GM19372 (cell line): ENCODE results near the gene CLTA.
"Not testable (repeated sequence)": the region's sequence is repeated elsewhere in the genome, so short reads cannot be mapped to it uniquely, and the experiment has no call there.

ENCODE experiments used
- ATAC-seq: cut with Tn5 transposase; IDR thresholded peaks from one replicate; pipeline ENCODE4 v1.9.1; 2021; ENCODE audit warnings: mild to moderate bottlenecking, low read depth, moderate library complexity; ENCODE audit not compliant: unreplicated experiment

The CLTA gene

GRCh38 chr9:36180243-36180642 lies 10.5 kb upstream of the CLTA start:
- ATAC-seq, result not testable (repeated sequence)

- no peak for ATAC-seq
Observed at GRCh38 chr9:36187414-36187813, 3.3 kb upstream of the CLTA start.

GRCh38 chr9:36188212-36188611 lies 2.5 kb upstream of the CLTA start:
- no peak for ATAC-seq

DNA sequence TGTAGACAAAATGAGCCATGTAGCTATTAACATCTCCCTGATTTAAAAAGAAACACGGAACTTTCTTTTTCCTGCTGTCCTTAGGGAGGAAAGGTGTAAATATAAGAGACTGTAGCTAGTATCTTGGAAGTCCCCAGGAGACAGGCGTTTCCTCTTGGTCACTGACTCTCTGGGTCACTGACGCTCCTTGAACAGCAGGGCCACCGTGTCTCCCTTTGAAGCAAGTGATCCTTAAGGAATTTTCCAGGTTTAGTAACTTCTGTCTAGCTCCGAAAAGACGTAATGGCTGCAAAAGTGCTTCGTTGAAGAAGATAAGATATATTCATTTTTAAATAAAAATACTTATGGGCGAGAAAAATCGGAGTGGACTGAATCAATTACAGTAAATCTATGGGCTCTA lies 745 bp upstream of the CLTA start:
- ATAC-seq, result no peak

DNA sequence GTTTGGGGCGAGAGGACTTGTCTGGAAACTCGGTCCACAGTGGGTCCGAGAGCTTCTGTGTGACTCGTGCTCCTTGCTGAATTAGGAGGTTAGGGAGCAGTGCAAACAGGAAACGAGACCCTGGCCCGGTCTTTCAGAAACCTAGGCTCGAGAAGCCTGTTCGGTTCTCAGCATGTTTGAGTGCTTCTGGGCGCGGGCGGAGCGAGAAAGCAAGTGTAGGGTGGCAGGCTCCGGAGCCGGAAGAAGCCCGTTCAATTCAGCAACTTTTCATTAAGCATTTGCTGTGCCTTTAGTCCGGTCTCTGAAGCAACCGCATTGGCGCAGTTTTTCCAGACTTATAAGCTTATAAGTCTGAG lies 547 bp downstream of the CLTA start:
- ATAC-seq, result peak; percentile 6

- no peak for ATAC-seq
Observed at GRCh38 chr9:36191686-36192085, 965 bp downstream of the CLTA start.

DNA sequence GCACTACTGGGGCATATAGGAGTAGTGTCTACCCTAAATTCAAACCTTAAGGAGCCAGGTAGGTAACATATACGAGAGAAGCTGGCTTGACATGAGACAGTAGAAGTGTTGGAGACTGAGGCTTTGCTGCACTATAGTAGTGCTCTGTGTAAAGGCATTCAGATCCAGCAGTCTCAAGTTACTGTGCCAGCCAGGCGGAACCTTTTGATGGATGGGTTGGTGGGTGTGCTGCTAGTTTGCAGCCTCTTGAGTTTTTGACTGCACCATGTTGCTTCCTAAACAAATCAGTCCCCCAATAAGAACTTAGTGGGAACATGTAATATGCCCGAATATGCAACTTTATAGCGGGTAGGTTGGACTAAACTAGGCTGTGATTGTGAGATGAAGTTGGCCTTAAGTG lies 1.5 kb downstream of the CLTA start:
- no peak for ATAC-seq

DNA sequence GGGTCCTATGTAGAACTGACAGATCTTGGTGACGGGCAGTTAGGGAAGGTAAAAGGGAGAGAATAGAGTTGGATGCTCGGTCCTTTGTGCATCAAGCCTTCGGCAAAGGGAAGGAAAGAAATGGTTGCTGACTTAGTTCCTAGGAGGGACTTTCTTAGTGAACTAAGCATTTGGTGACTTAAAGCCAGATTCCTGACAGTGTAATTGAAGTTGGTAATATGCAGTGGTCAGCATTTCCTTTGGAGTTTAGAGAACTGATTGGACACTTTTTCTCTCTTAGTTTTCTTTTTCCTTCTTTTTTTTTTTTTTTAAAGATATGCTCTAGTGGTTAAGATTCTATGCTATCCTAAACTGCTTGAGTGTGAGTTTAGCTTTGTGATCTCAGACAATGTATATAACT lies 2.3 kb downstream of the CLTA start:
- no peak for ATAC-seq

DNA sequence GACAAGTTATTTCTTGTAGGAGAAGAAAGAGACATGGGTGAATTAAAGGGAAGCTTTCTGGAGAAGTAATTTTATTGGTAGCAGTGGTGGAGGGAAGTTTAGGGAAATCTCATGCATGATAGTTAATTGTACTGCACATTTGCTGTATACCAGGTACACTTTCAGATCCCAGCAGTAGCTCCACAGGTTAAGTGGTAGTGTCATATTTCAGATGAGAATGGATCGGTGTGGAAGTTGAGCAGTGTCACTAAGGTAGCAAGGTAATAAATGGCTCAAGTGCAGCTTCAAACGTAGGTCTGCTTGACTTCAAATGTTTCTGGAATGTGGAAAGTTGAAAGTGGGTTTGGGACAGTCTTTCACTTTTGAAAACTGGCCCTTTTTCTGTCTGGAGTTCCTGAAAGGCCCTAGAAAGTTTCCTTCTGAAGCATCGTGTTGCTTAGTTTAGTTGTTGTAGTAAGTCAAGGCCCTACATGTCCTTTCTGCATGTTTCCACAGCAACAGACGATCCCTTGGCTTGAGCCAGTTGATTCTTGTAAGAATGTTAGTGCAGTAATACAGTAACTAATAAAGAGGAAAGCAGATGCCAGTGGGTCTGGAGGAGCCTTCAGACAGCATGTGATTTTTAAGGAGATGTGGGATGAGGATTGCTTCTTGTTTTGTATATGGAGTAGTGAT lies 3.7 kb downstream of the CLTA start:
- ATAC-seq, result no peak

DNA sequence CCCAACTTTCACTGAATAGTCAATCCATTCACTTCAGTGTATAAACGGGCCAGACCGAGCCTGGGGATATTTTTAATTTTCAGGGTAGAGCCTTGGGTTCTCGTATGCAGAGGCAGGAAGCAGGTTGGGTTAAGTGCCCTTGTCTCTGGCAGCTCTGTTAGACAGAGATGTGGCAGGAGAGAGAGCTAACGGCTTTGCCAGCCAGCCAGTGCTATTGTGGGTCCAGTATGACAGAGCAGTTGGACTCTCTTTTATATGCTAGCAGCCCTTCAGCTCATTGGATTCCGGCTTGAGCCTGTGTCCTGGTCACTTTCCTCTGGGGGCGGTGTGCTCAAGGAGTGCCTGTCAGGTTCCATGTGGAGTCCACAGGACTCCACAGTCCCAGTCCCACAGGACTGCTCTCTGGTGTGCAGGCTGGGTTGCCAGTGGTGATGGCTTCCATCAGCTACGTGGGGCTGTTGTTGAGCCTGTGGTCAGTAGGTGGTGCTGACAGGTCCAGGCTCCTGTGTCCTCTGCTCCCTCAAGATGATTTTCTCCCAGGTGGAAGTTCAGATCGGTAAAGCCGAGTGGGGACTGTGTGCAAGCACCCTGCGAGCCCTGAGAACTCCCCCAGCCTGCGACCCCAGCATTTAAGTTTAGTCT lies 14.3 kb downstream of the CLTA start:
- ATAC-seq, result no peak

DNA sequence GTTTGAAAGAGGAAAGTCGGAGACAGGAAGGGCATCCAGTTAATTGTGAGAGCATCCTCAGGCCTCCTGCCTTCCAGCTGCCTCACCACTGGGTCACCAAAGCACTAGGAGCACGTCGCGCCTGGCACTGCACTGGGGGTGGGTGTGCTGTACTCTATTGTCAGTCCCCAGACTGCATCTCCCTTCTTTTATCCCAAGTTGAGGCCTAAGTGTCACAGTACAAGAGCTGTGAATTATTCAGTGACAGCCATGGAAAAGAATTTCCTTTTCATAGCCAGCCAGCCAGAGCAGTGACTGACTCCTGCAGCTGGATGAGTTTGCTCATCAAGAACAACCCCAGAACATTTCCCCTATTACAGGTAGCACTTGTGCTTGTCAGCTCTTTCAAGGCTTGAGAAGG lies 16.3 kb downstream of the CLTA start:
- ATAC-seq, result no peak

GRCh38 chr9:36207546-36208012 lies 16.9 kb downstream of the CLTA start:
- no peak for ATAC-seq

GRCh38 chr9:36208521-36209253 lies 18.0 kb downstream of the CLTA start:
- no peak for ATAC-seq

GRCh38 chr9:36210722-36211121 lies 20.0 kb downstream of the CLTA start:
- ATAC-seq, result no peak

GRCh38 chr9:36211510-36211909 lies 20.8 kb downstream of the CLTA start:
- no peak for ATAC-seq

GRCh38 chr9:36213387-36213786 lies 22.7 kb downstream of the CLTA start:
- no peak for ATAC-seq

DNA sequence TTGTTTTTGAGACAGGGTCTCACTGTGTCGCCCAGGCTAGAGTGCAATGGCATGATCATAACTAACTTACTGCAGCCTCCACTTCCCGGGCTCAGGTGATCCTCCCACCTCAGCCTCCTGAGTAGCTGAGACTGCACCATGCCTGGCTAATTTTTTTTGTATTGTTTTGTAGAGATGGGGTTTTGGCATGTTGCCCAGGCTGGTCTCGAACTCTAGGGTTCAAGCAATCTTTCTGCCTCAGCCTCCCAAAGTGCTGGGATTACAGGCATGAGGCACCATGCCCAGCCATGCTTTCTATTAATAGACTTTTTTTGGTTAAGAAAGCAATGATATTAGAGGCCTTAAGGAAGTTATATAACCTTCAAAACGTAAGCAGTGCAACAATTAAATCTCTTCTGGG lies 23.3 kb downstream of the CLTA start:
- ATAC-seq, result no peak

DNA sequence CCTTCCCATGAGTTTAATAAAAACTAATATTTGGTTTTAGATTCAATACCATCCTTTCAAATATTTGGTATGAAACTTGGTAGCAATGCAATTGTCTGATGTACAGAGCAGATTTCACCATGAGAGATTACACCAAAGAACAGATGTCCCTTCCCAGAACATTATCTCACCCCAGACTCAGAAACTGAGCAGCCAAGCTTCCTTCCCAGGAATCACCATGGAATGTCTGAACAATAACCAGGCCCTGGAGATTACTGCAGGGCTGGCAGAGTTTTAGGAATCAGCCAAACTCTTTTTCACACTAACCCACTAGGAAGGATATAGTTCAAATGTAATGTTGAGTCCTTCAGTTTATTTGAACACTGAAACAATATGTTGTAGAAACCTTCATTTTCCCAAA lies 23.9 kb downstream of the CLTA start:
- ATAC-seq, result no peak

DNA sequence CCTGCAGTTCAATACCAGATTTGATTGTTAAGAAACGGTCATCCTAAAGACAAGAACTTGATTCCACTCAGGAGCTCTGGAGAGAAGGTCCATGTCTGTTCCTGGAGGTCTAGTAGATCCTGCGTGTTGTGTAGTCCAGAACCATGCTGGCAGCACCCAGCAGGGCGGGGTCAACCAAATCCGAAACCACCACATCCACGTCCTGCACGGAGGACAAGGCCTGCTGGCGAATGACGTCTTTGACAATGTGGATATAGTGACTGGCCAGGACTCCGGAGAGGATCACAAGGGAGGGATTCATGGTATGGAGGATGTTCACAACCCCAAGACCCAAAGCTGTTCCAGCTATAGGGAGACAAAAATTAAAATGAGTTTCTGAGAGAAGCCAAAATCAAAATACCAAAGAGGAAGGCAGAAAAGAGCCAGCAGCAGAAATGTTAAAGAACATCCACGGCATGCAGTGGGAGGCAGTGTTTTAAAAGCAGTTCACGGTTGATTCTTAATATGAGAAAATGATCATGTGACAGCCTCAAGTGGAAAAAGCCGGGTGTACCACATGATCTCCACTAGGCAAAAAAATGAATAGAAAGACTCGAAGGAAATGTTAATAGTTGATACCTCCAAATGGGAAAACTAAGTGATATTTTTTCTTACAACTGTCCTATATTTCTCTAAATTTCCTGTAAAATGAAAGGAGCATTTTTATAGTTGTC lies 26.7 kb downstream of the CLTA start:
- no peak for ATAC-seq

DNA sequence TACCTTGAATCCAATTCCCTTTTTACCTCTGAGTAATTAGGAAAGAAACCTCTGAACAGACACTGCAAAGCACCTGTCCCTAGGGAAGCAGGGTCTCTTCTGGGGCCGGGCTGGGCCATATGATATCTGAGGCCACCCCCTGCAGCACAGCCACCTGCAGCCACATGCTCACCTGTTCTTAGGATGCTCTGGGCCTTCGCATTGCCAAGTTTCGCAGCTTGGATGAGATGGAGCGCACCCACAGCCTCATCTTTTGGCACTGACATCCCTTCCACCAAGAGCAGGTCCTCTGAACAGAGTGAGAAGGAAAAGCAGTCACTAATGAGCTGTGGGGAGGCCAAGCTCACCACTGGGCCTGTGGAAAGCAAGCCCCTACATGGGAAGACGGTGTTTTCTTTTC lies 27.3 kb downstream of the CLTA start:
- no peak for ATAC-seq

GRCh38 chr9:36218411-36218901 lies 27.7 kb downstream of the CLTA start:
- ATAC-seq, result no peak
